Motor neuron (in vitro differentiated cells): Measurements from ENCODE around the gene PARVA. TPM values are rescaled to one million over a fixed set of nuclear protein-coding genes. Genes with fewer than 3 reads are reported as not detected.
A peak's percentile ranks its signal among the peaks of the same experiment; 100 is the strongest.

Source experiments
- ATAC-seq, 8 experiments: fragments of 200-7000 bp; cut with Tn5 transposase; replicated peaks in 6 of 8; 2 replicates each; pipeline ENCODE4 v1.8.0; 2021; ENCODE audit warnings: mild to moderate bottlenecking in 8 of 8, moderate library complexity in 8 of 8
- H3K27ac ChIP-seq, 2 donors: fragments of 250-450 bp; sonication (Bioruptor Pico); 2 replicates each; pipeline ENCODE4 v1.9.0; 2021; ENCODE audit warnings: antibody characterized with exemption in 2 of 2, mild to moderate bottlenecking in 2 of 2, moderate library complexity in 1 of 2
- H3K4me1 ChIP-seq, 2 donors: fragments of 250-450 bp; sonication (Bioruptor Pico); replicated peaks in 1 of 2; 2 replicates each; pipeline ENCODE4 v1.6.1; 2021; ENCODE audit warnings: antibody characterized with exemption in 2 of 2, mild to moderate bottlenecking in 2 of 2, moderate library complexity in 1 of 2
- H3K4me3 ChIP-seq, 5 donors: fragments of 250-450 bp; sonication (Bioruptor Pico); 2 replicates each; pipeline ENCODE4 v1.9.0; 2021; ENCODE audit warnings: antibody characterized with exemption in 5 of 5, mild to moderate bottlenecking in 5 of 5, moderate library complexity in 4 of 5
- WGBS, 10 experiments: fragments of 450-650 bp; shearing (Covaris generic); methylation state at CpG; one replicate each; pipeline ENCODE4 v1.0.0; 2022; 5-methylcytosine and 5-hydroxymethylcytosine counted together
- in situ Hi-C, 9 experiments: fragments of 400-800 bp; cut with MboI; loops; one replicate each; pipeline ENCODE4 v1.15.0; 2021; ENCODE audit warnings: low sequenced_read_pairs in 9 of 9, low pct_unique_long_range_greater_than_20kb in 2 of 9; ENCODE audit not compliant: unreplicated experiment in 9 of 9
- total RNA-seq, 8 experiments: library from RNA; unstranded; fragments of 300-600 nt; gene quantifications; 2 replicates each; pipeline versions ENCODE4 v1.2.3 to v1.2.4, GENCODE V29; 2022

PARVA gene
- total RNA-seq, 8 experiments from 2014 or later, result 4.8 to 59.4 (median 10.8) TPM

DNA sequence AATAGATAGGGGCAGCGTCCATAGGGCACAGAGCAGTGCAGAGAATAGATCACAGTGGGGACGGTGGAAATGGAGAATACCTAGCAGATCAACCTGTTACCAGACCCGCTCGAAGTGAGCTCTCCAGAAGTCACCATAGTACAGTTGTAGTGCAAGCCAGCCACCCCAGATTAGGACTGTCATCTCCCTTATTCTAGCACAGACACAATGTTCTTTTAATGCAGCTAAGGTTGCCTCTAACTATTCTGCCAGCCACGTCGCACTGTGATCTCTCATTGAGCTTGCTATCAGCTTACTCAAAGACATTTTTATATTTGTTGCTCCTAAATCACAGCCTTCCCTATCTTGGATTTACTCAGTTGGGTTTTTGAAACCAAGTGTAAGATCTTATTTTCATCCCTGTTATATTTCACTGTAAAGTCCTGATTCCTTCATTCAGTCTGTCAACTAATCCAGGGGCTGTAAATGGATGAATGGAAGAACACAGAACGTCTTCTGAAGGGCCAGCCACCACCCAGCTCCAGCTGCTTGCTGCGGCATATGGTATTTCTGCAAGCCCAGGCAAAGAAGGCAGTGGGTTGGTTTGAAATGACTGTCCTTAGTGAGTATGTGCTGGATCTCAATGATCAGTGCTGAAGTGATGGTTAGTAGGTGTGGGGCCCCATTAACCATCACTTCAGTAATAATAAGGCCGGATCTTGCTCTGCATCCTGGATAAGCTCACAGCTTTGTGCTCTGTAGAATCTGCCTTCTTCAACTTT is 3.4 kb downstream of the PARVA start:
- in situ Hi-C loops, result loop anchor here in 1 of 9 experiments (25.0 kb wide), 1 partner anchor 282 kb away; the partner anchor contains the start of gene TEAD1
- WGBS, 10 experiments, result 71 to 100% (median 96%) methylated on average over 2 to 9 of the region's 9 CpGs; no CpG with 5 or more reads in 2 of the 10 experiments
- no peak for ATAC-seq
- peaks cover 0 to 4% of the 10 kb centered on the region in 2 donors for H3K4me1 ChIP-seq
- no peak overlapping the region for H3K4me3 ChIP-seq
- no peak overlapping the region for H3K27ac ChIP-seq

DNA sequence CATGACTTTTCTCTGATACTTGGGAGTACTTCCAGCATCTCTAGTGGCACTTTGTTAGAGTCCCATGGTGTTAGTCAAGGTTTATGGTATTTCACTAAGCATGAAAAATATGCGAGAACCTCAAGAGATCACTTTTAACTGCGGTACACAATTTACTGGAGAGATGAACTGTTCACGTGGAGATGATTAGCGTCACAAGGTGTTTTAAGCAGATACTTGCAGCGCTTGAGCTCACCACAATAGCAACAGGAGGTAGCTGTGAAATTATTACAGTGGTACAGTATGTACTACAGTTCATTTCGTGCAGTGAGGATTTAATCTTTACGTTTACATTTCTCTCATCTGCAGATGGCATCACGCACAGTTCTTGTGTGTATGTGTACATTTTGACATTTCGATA is 4.5 kb downstream of the PARVA start:
- WGBS, 10 experiments, result 40 to 96% (median 92%) methylated on average over 1 to 9 of the region's 9 CpGs
- in situ Hi-C loops, result loop anchor here in 1 of 9 experiments (25.0 kb wide), 1 partner anchor 280 kb away; the partner anchor contains the start of gene TEAD1
- no peak for ATAC-seq

DNA sequence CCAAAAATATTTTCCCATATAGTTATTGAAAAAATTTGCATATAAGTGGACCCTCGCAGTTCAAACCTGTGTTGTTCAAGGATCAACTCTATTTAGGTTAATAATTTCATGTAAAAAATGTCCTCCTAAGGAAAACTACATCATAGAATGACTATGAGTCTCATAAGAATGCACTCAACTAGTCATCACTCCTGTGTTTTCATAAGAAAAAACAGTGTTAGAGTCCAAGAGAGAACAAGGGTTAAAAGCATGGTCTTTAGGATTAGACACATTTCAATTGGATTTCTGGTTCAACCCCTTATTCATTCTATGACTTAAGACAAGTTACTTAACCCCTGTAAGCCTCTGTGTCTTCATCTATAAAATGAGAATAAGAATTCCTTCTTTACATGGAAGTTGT is 5.1 kb downstream of the PARVA start:
- Histone ChIP-seq H3K4me3 (no peak overlapping the region), H3K27ac (no peak overlapping the region), H3K4me1 (no peaks in the 10 kb centered on the region)
- ATAC-seq, result no peak
- in situ Hi-C loops, result loop anchor here in 1 of 9 experiments (25.0 kb wide), 1 partner anchor 280 kb away; the partner anchor contains the start of gene TEAD1
- WGBS, 10 experiments, result 83 to 100% (median 90%) methylated on average over 1 of the region's 1 CpG; no CpG with 5 or more reads in 5 of the 10 experiments

More for the DNA sequence above, 4.5 kb downstream of the PARVA start:
- Histone ChIP-seq H3K4me3 (no peak overlapping the region), H3K27ac (no peak overlapping the region), H3K4me1 (peaks cover 0 to 3% of the 10 kb centered on the region in 2 donors)

DNA sequence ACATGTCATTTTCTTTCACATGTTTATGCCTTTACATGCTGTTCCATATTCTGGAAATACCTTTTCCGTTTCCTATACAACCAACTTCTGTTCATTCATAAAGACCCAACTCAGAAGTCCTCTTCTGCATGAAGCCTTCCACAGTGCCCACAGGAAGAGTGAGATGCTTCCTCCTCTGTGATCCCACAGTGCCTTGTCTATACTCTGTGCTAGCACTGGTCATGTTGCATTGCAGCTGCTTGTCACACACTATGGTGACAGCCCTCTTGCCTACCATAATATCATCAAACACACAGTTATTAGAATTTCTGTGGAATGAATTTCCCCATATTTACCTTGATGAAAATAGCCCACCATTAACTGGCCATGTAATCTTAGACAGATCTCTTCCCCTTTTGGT is 8.9 kb downstream of the PARVA start:
- 60 to 100% (median 100%) methylated on average over 1 of the region's 1 CpG; no CpG with 5 or more reads in 2 of the 10 experiments for WGBS, 10 experiments
- no peak overlapping the region for H3K4me3 ChIP-seq
- ATAC-seq, result no peak
- peaks cover 10 to 12% of the 10 kb centered on the region in 2 donors for H3K4me1 ChIP-seq
- in situ Hi-C loops, result loop anchor here in 1 of 9 experiments (25.0 kb wide), 1 partner anchor 276 kb away; the partner anchor contains the start of gene TEAD1
- no peak overlapping the region for H3K27ac ChIP-seq

DNA sequence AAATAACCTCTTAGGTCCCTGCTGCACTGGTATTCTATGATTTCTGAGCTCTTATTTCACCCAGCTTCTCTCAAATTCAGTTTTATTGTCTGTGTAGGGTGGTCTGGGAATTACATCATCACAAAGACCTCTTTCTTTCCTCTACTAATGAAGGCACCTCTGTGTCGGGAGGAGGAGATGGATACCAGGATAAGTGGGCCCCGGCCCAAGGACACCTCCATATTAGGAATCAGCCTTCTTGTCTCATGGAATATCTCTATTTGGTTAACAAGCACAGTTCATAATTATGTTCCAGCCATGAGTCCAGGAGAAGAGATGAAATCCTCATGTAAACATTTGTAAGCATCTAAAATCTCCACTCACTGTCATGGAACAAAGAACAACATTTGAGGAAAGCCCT is 9.4 kb downstream of the PARVA start:
- no peak overlapping the region for H3K27ac ChIP-seq
- H3K4me3 ChIP-seq, result no peak overlapping the region
- in situ Hi-C loops, result loop anchor here in 1 of 9 experiments (25.0 kb wide), 1 partner anchor 276 kb away; the partner anchor contains the start of gene TEAD1
- peaks cover 10 to 12% of the 10 kb centered on the region in 2 donors for H3K4me1 ChIP-seq
- 0 to 100% (median 86%) methylated on average over 1 to 2 of the region's 2 CpGs; no CpG with 5 or more reads in 3 of the 10 experiments for WGBS, 10 experiments
- no peak for ATAC-seq

DNA sequence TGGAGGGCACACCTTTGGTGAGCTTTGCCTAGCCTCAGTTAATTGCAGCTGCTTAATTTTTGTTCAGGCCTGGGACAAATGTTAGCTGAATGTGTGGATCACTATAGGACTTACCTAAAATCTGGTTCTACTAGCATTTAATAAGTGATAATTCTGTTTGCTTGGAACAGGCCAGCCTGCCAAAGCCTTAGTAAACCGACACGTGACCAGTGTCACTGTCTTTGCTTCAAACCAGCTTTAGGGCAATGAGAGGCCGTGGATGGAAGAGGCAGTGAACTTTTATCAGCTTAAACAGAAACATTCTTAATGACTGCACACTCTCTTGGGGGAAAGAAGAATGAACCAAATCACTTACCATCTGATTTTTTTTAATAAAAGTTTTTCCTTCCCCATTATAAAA is 10.8 kb downstream of the PARVA start:
- no peak overlapping the region for H3K27ac ChIP-seq
- no peak for ATAC-seq

DNA sequence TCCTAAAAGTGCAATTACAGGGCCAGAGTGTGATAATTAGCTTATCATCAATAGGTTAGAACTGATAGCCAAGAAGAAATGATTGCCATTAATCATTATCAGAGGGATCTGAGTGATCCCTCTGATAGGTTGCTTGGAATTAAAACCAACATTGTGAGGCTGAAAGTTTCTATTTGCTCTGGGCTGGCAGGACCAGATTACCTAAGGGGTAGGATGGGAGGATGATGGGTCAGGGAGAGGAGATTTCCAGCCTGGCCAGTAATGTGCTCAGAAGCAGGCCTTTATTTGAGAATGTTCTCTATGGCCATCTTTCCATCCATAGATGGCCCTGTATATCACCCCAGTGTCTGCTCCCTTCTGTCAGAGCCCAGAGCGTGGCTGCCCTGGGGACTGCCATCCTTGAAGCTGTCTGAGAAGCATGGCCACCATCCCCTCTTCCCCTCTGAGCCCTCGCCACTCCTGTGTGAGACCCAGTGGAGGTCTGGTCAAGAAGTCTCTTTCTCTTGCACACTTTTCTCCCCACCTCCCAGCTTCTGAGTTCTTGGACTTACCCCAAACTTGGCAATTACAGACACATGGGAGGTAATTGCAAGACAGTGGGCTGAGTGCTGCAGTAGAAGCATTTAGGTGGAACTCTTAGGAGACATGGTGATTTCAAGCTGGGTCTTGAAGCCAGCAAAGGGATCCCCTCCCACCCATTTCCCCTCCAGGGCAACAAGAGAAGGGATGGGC is 11.7 kb downstream of the PARVA start:
- ATAC-seq, result no peak
- Histone ChIP-seq H3K4me1 (peaks cover 10 to 12% of the 10 kb centered on the region in 2 donors), H3K4me3 (no peak overlapping the region), H3K27ac (no peak overlapping the region)
- in situ Hi-C loops, result loop anchor here in 1 of 9 experiments (25.0 kb wide), 1 partner anchor 273 kb away; the partner anchor contains the start of gene TEAD1
- WGBS, 10 experiments, result 71 to 100% (median 100%) methylated on average over 1 of the region's 2 CpGs; no CpG with 5 or more reads in 6 of the 10 experiments

More for the DNA sequence above, 10.8 kb downstream of the PARVA start:
- 20 to 100% (median 92%) methylated on average over 1 to 3 of the region's 3 CpGs; no CpG with 5 or more reads in 3 of the 10 experiments for WGBS, 10 experiments
- Histone ChIP-seq H3K4me3 (no peak overlapping the region), H3K4me1 (peaks cover 10 to 12% of the 10 kb centered on the region in 2 donors)
- in situ Hi-C loops, result loop anchor here in 1 of 9 experiments (25.0 kb wide), 1 partner anchor 274 kb away; the partner anchor contains the start of gene TEAD1

DNA sequence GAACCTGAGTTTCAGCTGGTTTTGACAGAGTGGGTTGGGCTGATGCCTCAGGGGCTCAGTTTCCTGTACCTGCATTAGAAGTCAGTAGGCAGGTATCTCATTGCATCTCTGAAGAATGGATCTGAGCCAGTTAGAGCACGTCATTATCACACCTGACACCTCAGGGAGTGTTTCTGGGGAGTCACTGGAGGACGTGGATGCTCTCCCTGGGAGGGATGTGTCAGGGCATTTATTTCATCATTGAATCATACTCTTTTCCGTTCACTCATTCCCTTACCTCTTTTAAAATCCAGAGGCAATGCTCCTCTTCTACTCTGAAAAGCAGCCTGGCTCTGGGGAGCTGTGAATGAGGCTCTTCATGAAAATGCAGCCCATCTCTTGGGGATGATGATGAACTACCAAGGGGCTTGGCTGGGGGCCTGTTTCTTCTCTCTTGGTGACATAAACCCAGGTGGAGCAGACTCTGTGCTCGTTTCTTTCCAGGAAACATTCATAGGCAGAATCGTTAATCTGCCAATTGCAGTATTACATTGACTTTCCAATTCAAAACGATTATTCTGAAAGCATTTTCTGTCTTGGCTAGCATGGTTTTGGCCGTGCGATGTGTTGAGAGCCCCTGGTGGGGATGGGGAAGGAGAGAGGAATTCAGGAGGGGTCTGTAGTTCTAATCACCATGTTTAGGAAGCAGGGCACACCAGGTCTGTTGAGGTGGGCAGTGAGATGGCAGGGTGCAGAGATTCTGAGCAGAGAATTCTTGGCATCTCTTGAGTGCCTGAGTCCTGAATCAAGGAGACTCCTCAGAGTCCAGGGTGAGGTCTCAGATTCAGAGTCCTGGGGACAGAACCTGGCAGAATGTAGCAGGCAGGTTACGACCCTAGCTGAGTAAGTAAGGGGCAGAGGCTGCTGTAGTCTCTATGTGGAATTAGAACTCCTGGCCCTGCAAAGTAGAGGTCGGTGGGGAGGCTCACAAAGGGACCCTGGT is 12.6 kb downstream of the PARVA start:
- Histone ChIP-seq H3K27ac (no peak overlapping the region), H3K4me3 (no peak overlapping the region), H3K4me1 (peaks cover 10 to 12% of the 10 kb centered on the region in 2 donors)
- in situ Hi-C loops, result loop anchor here in 1 of 9 experiments (25.0 kb wide), 1 partner anchor 272 kb away; the partner anchor contains the start of gene TEAD1
- peak in 2 of 8 experiments; percentile 25 to 52 for ATAC-seq
- 39 to 83% (median 71%) methylated on average over 1 to 7 of the region's 10 CpGs; no CpG with 5 or more reads in 1 of the 10 experiments for WGBS, 10 experiments

DNA sequence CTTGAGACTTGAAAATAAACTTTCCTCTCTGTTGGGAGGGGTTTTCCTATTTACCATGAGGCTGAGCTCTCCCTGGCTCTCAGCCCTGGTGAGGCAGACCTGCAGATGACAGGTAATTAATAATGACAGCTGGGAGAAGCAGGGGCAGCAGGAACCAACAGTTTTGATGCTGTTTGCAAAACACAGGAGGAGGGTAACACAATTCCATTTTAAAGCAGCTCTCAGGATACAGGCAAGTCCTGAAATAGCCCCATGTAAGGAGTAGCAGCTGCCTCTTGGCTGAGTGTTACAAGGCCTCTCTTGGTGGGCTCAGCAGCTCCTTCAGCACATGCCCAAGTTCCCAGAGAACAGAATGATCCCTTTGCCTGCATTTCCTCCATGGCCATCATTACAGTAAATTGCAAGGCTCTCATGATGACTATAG is 13.3 kb downstream of the PARVA start:
- ATAC-seq, result peak in 6 of 8 experiments; percentile 19 to 81 (median 62)
- Histone ChIP-seq H3K27ac (no peak overlapping the region), H3K4me1 (peaks cover 10 to 12% of the 10 kb centered on the region in 2 donors), H3K4me3 (no peak overlapping the region)
- in situ Hi-C loops, result loop anchor here in 1 of 9 experiments (25.0 kb wide), 1 partner anchor 272 kb away; the partner anchor contains the start of gene TEAD1

DNA sequence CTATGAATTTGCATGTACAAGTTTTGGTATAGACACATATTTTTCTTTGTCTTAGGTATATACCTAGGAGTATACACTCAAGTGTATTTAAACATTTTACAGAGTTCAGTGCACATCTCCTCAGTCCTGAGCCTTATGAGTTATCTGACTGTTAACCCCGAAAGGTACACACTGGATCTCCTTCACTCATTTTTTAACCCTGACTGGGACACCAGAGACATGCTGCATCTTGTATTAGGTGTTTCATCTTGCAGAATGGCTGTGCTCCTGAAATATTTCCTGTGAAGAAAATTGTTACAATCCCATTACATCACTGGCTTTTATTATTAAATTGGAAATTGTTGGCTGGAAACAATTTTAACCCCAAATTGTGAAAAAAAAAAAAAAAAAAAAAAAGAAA is 15.3 kb downstream of the PARVA start:
- Histone ChIP-seq H3K4me1 (peaks cover 10 to 12% of the 10 kb centered on the region in 2 donors), H3K27ac (no peak overlapping the region), H3K4me3 (no peak overlapping the region)
- no peak for ATAC-seq
- in situ Hi-C loops, result loop anchor here in 1 of 9 experiments (25.0 kb wide), 1 partner anchor 270 kb away; the partner anchor contains the start of gene TEAD1
- 100% methylated on average over 1 of the region's 1 CpG; no CpG with 5 or more reads in 2 of the 10 experiments for WGBS, 10 experiments

DNA sequence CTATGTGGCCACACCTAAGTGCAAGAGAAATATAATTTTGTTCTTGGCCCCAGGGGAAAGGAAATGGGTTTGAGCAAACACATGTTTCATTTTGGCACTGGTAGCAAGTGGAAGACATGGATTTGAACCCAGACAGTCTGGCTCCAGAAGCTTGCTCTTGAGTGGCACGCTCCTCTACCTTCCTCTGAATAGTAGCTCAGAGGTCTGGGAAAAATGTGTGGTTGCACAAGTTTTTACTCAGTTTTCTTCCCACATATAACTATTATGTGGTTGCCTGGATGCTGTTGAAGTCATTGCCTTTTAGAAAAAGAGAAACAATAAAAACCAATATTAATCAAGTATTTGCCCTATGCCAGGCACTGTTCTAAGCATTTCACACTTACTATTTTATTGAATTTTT is 16.3 kb downstream of the PARVA start:
- H3K4me1 ChIP-seq, result peaks cover 12% of the 10 kb centered on the region in 2 donors

More for the DNA sequence above, 16.3 kb downstream of the PARVA start:
- no peak for ATAC-seq
- 67 to 100% (median 100%) methylated on average over 1 of the region's 1 CpG; no CpG with 5 or more reads in 3 of the 10 experiments for WGBS, 10 experiments
- Histone ChIP-seq H3K27ac (no peak overlapping the region), H3K4me3 (no peak overlapping the region)
- in situ Hi-C loops, result loop anchor here in 1 of 9 experiments (25.0 kb wide), 1 partner anchor 269 kb away; the partner anchor contains the start of gene TEAD1
